ENCODE results near the gene MTR. TPM values are rescaled to one million over a fixed set of nuclear protein-coding genes. Genes with fewer than 3 reads are reported as not detected.

MTR gene
- total and polyA plus RNA-seq, 9 of the 15 experiments (the other 6 are each of a cell fraction or from before 2014, with no cell fraction given), result 3.4 to 44.3 (median 20.3) TPM

DNA sequence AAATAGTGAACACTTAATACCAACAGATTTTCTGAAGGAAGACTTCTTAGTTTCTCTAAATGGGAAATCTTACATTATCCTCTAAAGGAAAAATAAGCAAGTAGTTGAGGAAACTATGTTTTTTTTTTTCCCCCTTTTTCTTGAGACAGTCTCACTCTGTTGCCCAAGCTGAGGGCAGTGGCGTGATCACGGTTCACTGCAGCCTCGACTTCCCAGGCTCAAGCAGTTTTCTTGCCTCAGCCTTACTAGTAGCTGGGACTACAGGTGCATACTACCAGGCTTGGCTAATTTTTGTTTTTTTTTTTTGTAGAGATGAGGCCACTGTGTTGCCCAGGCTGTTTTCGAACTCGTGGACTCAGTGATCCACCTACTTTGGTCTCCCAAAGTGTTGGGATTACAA, 3.9 kb downstream of the MTR start:
- WGBS (ENCODE audit: insufficient coverage, low coverage, missing lambda C conversion rate), result 93% methylated on average over 5 of the region's 5 CpGs
- no peak overlapping the region for H3K4me3 ChIP-seq
- ATAC-seq (no peak), FAIRE-seq (no peak), DNase-seq (ENCODE audit: extremely low read depth in 1 of 4, low spot score in 3 of 4) (no peak)
- peaks cover 4% of the 10 kb centered on the region; the same call in 1 of the 2 replicates for H3K9me3 ChIP-seq (replicated peaks; ENCODE audit: control insufficient read depth, insufficient read depth, low read depth, low read length)
- no TSS peak for BruUV-seq (replicated peaks)
- peaks cover 10 to 26% of the 10 kb centered on the region in 2 experiments; a peak in 4 of 5 replicates for H3K4me1 ChIP-seq (replicated peaks in 1 of 2; ENCODE audit: control insufficient read depth in 2 of 2, insufficient read depth in 2 of 2, low read length in 2 of 2)
- no peak overlapping the region for H2AFZ ChIP-seq (ENCODE audit: low read depth, low read length)
- H3K36me3 ChIP-seq (ENCODE audit: control insufficient read depth, insufficient read depth, low read length), result peaks cover 26% of the 10 kb centered on the region
- TF ChIP-seq PHTF2 (CRISPR knock-in tag; IDR thresholded peaks at IDR 0.05) (no peak), SRSF7 (optimal IDR thresholded peaks at IDR 0.05; ENCODE audit: low read depth, low read length) (no peak), YY1 (IDR thresholded peaks at IDR 0.05; ENCODE audit: borderline replicate concordance in 1 of 3, control insufficient read depth in 1 of 3, extremely low read depth in 1 of 3, insufficient read depth in 3 of 3, insufficient read length in 1 of 3, insufficient replicate concordance in 2 of 3, low read depth in 1 of 3, low read length in 2 of 3) (no peak), POU5F1 (IDR thresholded peaks at IDR 0.05; ENCODE audit: borderline replicate concordance, low read depth, low read length, partially characterized antibody) (no peak), ZNF165 (CRISPR knock-in tag; IDR thresholded peaks at IDR 0.05; ENCODE audit: borderline replicate concordance) (no peak), SPI1 (IDR thresholded peaks at IDR 0.05; ENCODE audit: borderline replicate concordance, low read depth, low read length) (no peak), NRF1 (conservative IDR thresholded peaks at IDR 0.05 in 1 of 2, IDR thresholded peaks at IDR 0.05 in 1 of 2) (no peak), FOXJ3 (CRISPR knock-in tag; IDR thresholded peaks at IDR 0.05) (no peak), BDP1 (IDR thresholded peaks at IDR 0.05; ENCODE audit: insufficient read depth, insufficient read length) (no peak), DACH1 (IDR thresholded peaks at IDR 0.05; ENCODE audit: partially characterized antibody) (no peak), NR3C1 (CRISPR knock-in tag; IDR thresholded peaks at IDR 0.05) (no peak)
- TF ChIP-seq, protein P1, sequence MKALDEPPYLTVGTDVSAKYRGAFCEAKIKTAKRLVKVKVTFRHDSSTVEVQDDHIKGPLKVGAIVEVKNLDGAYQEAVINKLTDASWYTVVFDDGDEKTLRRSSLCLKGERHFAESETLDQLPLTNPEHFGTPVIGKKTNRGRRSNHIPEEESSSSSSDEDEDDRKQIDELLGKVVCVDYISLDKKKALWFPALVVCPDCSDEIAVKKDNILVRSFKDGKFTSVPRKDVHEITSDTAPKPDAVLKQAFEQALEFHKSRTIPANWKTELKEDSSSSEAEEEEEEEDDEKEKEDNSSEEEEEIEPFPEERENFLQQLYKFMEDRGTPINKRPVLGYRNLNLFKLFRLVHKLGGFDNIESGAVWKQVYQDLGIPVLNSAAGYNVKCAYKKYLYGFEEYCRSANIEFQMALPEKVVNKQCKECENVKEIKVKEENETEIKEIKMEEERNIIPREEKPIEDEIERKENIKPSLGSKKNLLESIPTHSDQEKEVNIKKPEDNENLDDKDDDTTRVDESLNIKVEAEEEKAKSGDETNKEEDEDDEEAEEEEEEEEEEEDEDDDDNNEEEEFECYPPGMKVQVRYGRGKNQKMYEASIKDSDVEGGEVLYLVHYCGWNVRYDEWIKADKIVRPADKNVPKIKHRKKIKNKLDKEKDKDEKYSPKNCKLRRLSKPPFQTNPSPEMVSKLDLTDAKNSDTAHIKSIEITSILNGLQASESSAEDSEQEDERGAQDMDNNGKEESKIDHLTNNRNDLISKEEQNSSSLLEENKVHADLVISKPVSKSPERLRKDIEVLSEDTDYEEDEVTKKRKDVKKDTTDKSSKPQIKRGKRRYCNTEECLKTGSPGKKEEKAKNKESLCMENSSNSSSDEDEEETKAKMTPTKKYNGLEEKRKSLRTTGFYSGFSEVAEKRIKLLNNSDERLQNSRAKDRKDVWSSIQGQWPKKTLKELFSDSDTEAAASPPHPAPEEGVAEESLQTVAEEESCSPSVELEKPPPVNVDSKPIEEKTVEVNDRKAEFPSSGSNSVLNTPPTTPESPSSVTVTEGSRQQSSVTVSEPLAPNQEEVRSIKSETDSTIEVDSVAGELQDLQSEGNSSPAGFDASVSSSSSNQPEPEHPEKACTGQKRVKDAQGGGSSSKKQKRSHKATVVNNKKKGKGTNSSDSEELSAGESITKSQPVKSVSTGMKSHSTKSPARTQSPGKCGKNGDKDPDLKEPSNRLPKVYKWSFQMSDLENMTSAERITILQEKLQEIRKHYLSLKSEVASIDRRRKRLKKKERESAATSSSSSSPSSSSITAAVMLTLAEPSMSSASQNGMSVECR (CRISPR knock-in tag; IDR thresholded peaks at IDR 0.05), result no peak
- TF ChIP-seq, protein P2, sequence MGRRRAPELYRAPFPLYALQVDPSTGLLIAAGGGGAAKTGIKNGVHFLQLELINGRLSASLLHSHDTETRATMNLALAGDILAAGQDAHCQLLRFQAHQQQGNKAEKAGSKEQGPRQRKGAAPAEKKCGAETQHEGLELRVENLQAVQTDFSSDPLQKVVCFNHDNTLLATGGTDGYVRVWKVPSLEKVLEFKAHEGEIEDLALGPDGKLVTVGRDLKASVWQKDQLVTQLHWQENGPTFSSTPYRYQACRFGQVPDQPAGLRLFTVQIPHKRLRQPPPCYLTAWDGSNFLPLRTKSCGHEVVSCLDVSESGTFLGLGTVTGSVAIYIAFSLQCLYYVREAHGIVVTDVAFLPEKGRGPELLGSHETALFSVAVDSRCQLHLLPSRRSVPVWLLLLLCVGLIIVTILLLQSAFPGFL (CRISPR knock-in tag; IDR thresholded peaks at IDR 0.05), result no peak
- TF ChIP-seq, protein P3, sequence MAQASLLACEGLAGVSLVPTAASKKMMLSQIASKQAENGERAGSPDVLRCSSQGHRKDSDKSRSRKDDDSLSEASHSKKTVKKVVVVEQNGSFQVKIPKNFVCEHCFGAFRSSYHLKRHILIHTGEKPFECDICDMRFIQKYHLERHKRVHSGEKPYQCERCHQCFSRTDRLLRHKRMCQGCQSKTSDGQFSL (CRISPR knock-in tag; IDR thresholded peaks at IDR 0.05), result no peak
- TF ChIP-seq, protein P3 (tag; IDR thresholded peaks at IDR 0.05), result no peak
- POLR2A ChIA-PET, result no interaction called here
- CTCF ChIA-PET (ENCODE audit: low intra/inter-chr PET ratio), result interaction anchor here (0.6 kb wide), 1 partner anchor 37 kb away, joined by 5 read pairs; no protein-coding TSS in a partner anchor
- H3K27me3 ChIP-seq (ENCODE audit: control insufficient read depth in 2 of 2, insufficient read depth in 2 of 2, low read length in 2 of 2), result no peaks in the 10 kb centered on the region
- peaks cover 80% of the 10 kb centered on the region for H3K79me2 ChIP-seq (ENCODE audit: control insufficient read depth, insufficient read depth, low read length)
- H4K20me1 ChIP-seq (replicated peaks; ENCODE audit: control insufficient read depth, insufficient read depth, low read length), result no peaks in the 10 kb centered on the region
- intact Hi-C loops (cut with micrococcal nuclease), result loop anchor here (5.0 kb wide), 1 partner anchor 197 kb away; the partner anchor contains the start of gene HEATR1
- H3K27ac ChIP-seq (ENCODE audit: extremely low read depth, low read depth, low read length), result no peak overlapping the region
- H3K9ac ChIP-seq (ENCODE audit: insufficient read depth in 1 of 2, low read depth in 2 of 2, low read length in 2 of 2), result no peak overlapping the region
- in situ Hi-C loops (cut with MboI), result no loop called here
- H3K4me2 ChIP-seq (ENCODE audit: insufficient read depth, low read length), result no peak overlapping the region
- no peaks in the 10 kb centered on the region for H3K9me1 ChIP-seq (ENCODE audit: control insufficient read depth, insufficient read depth, low read length)

Data from K562 (cell line).